ENCODE data around the gene SETD2. TPM values are rescaled to one million over a fixed set of nuclear protein-coding genes. Genes with fewer than 3 reads are reported as not detected.
"Not testable (repeated sequence)": the region's sequence is repeated elsewhere in the genome, so short reads cannot be mapped to it uniquely, and the experiment has no call there.

The SETD2 gene
- total and polyA plus RNA-seq, 9 of the 15 experiments (the other 6 are each of a cell fraction or from before 2014, with no cell fraction given), result 8.2 to 44.0 (median 33.6) TPM

GRCh38 chr3:47140553-47140952, 23.4 kb downstream of the SETD2 start:
- H3K9ac ChIP-seq (ENCODE audit: insufficient read depth in 1 of 2, low read depth in 2 of 2, low read length in 2 of 2); H2AFZ ChIP-seq (ENCODE audit: low read depth, low read length); H3K9me1 ChIP-seq (ENCODE audit: control insufficient read depth, insufficient read depth, low read length); H3K4me2 ChIP-seq (ENCODE audit: insufficient read depth, low read length); H3K36me3 ChIP-seq (ENCODE audit: control insufficient read depth, insufficient read depth, low read length); BruUV-seq (replicated peaks); H3K27me3 ChIP-seq (ENCODE audit: control insufficient read depth in 2 of 2, insufficient read depth in 2 of 2, low read length in 2 of 2); H3K27ac ChIP-seq (ENCODE audit: extremely low read depth, low read depth, low read length); H3K9me3 ChIP-seq (replicated peaks; ENCODE audit: control insufficient read depth, insufficient read depth, low read depth, low read length); H3K4me3 ChIP-seq; intact Hi-C loops (cut with micrococcal nuclease); CTCF ChIA-PET (ENCODE audit: low intra/inter-chr PET ratio); FAIRE-seq; in situ Hi-C loops (cut with MboI); DNase-seq (ENCODE audit: extremely low read depth in 1 of 4, low spot score in 3 of 4); TF ChIP-seq CEBPG (CRISPR knock-in tag; IDR thresholded peaks at IDR 0.05): not testable (repeated sequence)
- 76% methylated on average over 7 of the region's 7 CpGs for WGBS (ENCODE audit: insufficient coverage, low coverage, missing lambda C conversion rate)
- TF ChIP-seq CEBPB (tag; IDR thresholded peaks at IDR 0.05) (peak; percentile 85), KDM1A (IDR thresholded peaks at IDR 0.05) (peak; percentile 79 to 87; a peak in 3 of 4 replicates), CEBPG (tag; conservative IDR thresholded peaks at IDR 0.05 in 1 of 2, IDR thresholded peaks at IDR 0.05 in 1 of 2) (peak in 1 of 2 experiments; percentile 36; a peak in 1 of 4 replicates), CBFA2T3 (IDR thresholded peaks at IDR 0.05) (0 out of 2 replicates have a peak, but pooled peaks have one; percentile 17)
- TF ChIP-seq, protein P1, sequence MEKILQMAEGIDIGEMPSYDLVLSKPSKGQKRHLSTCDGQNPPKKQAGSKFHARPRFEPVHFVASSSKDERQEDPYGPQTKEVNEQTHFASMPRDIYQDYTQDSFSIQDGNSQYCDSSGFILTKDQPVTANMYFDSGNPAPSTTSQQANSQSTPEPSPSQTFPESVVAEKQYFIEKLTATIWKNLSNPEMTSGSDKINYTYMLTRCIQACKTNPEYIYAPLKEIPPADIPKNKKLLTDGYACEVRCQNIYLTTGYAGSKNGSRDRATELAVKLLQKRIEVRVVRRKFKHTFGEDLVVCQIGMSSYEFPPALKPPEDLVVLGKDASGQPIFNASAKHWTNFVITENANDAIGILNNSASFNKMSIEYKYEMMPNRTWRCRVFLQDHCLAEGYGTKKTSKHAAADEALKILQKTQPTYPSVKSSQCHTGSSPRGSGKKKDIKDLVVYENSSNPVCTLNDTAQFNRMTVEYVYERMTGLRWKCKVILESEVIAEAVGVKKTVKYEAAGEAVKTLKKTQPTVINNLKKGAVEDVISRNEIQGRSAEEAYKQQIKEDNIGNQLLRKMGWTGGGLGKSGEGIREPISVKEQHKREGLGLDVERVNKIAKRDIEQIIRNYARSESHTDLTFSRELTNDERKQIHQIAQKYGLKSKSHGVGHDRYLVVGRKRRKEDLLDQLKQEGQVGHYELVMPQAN (IDR thresholded peaks at IDR 0.05; ENCODE audit: borderline replicate concordance), result peak; percentile 50; the same call in 1 of the 2 replicates
- H4K20me1 ChIP-seq (replicated peaks; ENCODE audit: control insufficient read depth, insufficient read depth, low read length), result peaks cover 19% of the 10 kb centered on the region
- peak; percentile 38 for ATAC-seq
- POLR2A ChIA-PET, result interaction anchor here (0.6 to 1.3 kb wide), 4 partner anchors 9 to 47 kb away, joined by 3 to 5 read pairs (median 4); no protein-coding TSS in a partner anchor
- H3K79me2 ChIP-seq (ENCODE audit: control insufficient read depth, insufficient read depth, low read length), result peaks cover 84% of the 10 kb centered on the region
- peaks cover 0 to 11% of the 10 kb centered on the region in 2 experiments; a peak in 3 of 5 replicates for H3K4me1 ChIP-seq (replicated peaks in 1 of 2; ENCODE audit: control insufficient read depth in 2 of 2, insufficient read depth in 2 of 2, low read length in 2 of 2)
